ENCODE results near the gene TICRR. TPM values are rescaled to one million over a fixed set of nuclear protein-coding genes. Genes with fewer than 3 reads are reported as not detected.

Gene TICRR
- 2.5 and 2.8 TPM in 2 replicates for total RNA-seq

GRCh38 chr15:89575146-89575655 lies at the start of gene TICRR:
TICRR (plus strand) TSS chr15:89575469; CDS start chr15:89575587, 118 bp downstream.

GRCh38 chr15:89654847-89655805 lies 79.9 kb downstream of the TICRR start, which contains the start of gene KIF7:
KIF7 (minus strand) TSS chr15:89655467; CDS start chr15:89652930, 2,537 bp downstream.

Other genes starting within 250 kb of the TICRR start
- gene POLG, start 240.6 kb upstream of the TICRR start, total RNA-seq: 36.9 and 65.7 TPM in 2 replicates
- gene RHCG, start 78.9 kb upstream of the TICRR start, total RNA-seq: 0.16 TPM in 1 of 2 replicates, not detected in the other
- gene KIF7, start 80.0 kb downstream of the TICRR start, total RNA-seq: 6.3 and 7.8 TPM in 2 replicates
- gene PLIN1, start 103.9 kb downstream of the TICRR start, total RNA-seq: not detected in 2 replicates
- gene PEX11A, start 115.3 kb downstream of the TICRR start, total RNA-seq: 3.2 and 4.2 TPM in 2 replicates
- not detected in 2 replicates for gene WDR93, start 115.3 kb downstream of the TICRR start, total RNA-seq
- gene MESP1, start 175.8 kb downstream of the TICRR start, total RNA-seq: 2.3 TPM in 1 of 2 replicates, not detected in the other
- gene MESP2, start 200.9 kb downstream of the TICRR start, total RNA-seq: 0.65 TPM in 1 of 2 replicates, not detected in the other
- 82.8 and 104 TPM in 2 replicates for gene ANPEP, start 239.4 kb downstream of the TICRR start, total RNA-seq

All from cardiac atrium fibroblast (primary cell).